Chondrocyte (in vitro differentiated cells): ENCODE data around the gene HMMR. TPM values are rescaled to one million over a fixed set of nuclear protein-coding genes. Genes with fewer than 3 reads are reported as not detected.
"Not testable (repeated sequence)": the region's sequence is repeated elsewhere in the genome, so short reads cannot be mapped to it uniquely, and the experiment has no call there.

Experiments
- DNase-seq: peaks from one replicate; pipeline ENCODE4 v3.0.0; 2021; ENCODE audit warnings: mixed read lengths, low spot score
- H3K27ac Mint-ChIP-seq: one replicate; pipeline ENCODE4 v1.8.0; 2021; ENCODE audit warnings: mild to moderate bottlenecking, moderate library complexity, mixed read lengths; ENCODE audit not compliant: unreplicated experiment
- H3K27me3 Mint-ChIP-seq: 2 replicates; pipeline ENCODE4 v1.8.0; 2021; ENCODE audit warnings: low read depth, mixed read lengths
- H3K36me3 Mint-ChIP-seq: 2 replicates; pipeline ENCODE4 v1.8.0; 2021; ENCODE audit warnings: low read depth, mixed read lengths
- H3K4me1 Mint-ChIP-seq: 2 replicates; pipeline ENCODE4 v1.8.0; 2021; ENCODE audit warnings: low read depth, mild to moderate bottlenecking, mixed read lengths
- H3K4me3 Mint-ChIP-seq: one replicate; pipeline ENCODE4 v1.8.0; 2021; ENCODE audit warnings: mild to moderate bottlenecking, moderate library complexity, mixed read lengths; ENCODE audit not compliant: unreplicated experiment
- H3K9me3 Mint-ChIP-seq: 2 replicates; pipeline ENCODE4 v1.8.0; 2021; ENCODE audit warnings: low read depth, mixed read lengths
- CTCF ChIP-seq: fragments of 200-600 bp; sonication (generic); IDR thresholded peaks from 2 replicates; pipeline ENCODE4 v1.5.0; 2021; ENCODE audit warnings: antibody characterized with exemption, mild to moderate bottlenecking, moderate library complexity
- total RNA-seq: library from RNA; stranded (reverse); gene quantifications from 3 replicates; pipeline ENCODE4 v1.2.1, GENCODE V29; 2021

Gene HMMR
- total RNA-seq, 1 donor from 2014 or later, result 4.2 TPM

- Mint-ChIP-seq H3K27me3 (peaks cover 50% of the 10 kb centered on the region), H3K27ac (no peak overlapping the region), H3K36me3 (peaks cover 3% of the 10 kb centered on the region), H3K9me3 (no peaks in the 10 kb centered on the region), H3K4me1 (no peaks in the 10 kb centered on the region), H3K4me3 (no peak overlapping the region)
- DNase-seq, result no peak
- TF ChIP-seq CTCF, result no peak
Measured at GRCh38 chr5:163533223-163533622, 72.8 kb downstream of the HMMR start.

- Mint-ChIP-seq H3K4me3 (no peak overlapping the region), H3K9me3 (no peaks in the 10 kb centered on the region), H3K4me1 (no peaks in the 10 kb centered on the region), H3K27ac (no peak overlapping the region), H3K36me3 (peaks cover 3% of the 10 kb centered on the region), H3K27me3 (peaks cover 50% of the 10 kb centered on the region)
- no peak for DNase-seq
- no peak for TF ChIP-seq CTCF
Measured at GRCh38 chr5:163534492-163535094, 74.2 kb downstream of the HMMR start.

GRCh38 chr5:163535290-163535689 lies 74.9 kb downstream of the HMMR start:
- TF ChIP-seq CTCF, result no peak
- DNase-seq, result no peak
- H3K9me3 Mint-ChIP-seq, result no peaks in the 10 kb centered on the region
- H3K27me3 Mint-ChIP-seq, result peaks cover 50% of the 10 kb centered on the region
- peaks cover 3% of the 10 kb centered on the region for H3K36me3 Mint-ChIP-seq
- H3K27ac Mint-ChIP-seq, result no peak overlapping the region
- H3K4me1 Mint-ChIP-seq, result no peaks in the 10 kb centered on the region
- no peak overlapping the region for H3K4me3 Mint-ChIP-seq

GRCh38 chr5:163536442-163536841 lies 76.0 kb downstream of the HMMR start:
- H3K4me3 Mint-ChIP-seq, H3K4me1 Mint-ChIP-seq, DNase-seq, H3K9me3 Mint-ChIP-seq, H3K27ac Mint-ChIP-seq, H3K36me3 Mint-ChIP-seq: not testable (repeated sequence)
- H3K27me3 Mint-ChIP-seq, result peaks cover 50% of the 10 kb centered on the region

GRCh38 chr5:163540696-163541095 lies 80.3 kb downstream of the HMMR start:
- Mint-ChIP-seq H3K27ac (no peak overlapping the region), H3K9me3 (no peaks in the 10 kb centered on the region), H3K36me3 (no peaks in the 10 kb centered on the region), H3K4me3 (no peak overlapping the region), H3K27me3 (peaks cover 31% of the 10 kb centered on the region), H3K4me1 (no peaks in the 10 kb centered on the region)
- TF ChIP-seq CTCF, result no peak
- no peak for DNase-seq

Other genes starting within 250 kb of the HMMR start
- gene CCNG1, start 23.0 kb upstream of the HMMR start, total RNA-seq, result 70.5 to 90.6 TPM (median 80.0 TPM) in 3 replicates
- gene NUDCD2, start 530 bp upstream of the HMMR start, total RNA-seq, result 24.6 to 27.1 TPM (median 27.0 TPM) in 3 replicates
- gene MAT2B, start 45.0 kb downstream of the HMMR start, total RNA-seq, result 27.9 to 35.9 TPM (median 28.7 TPM) in 3 replicates